ENCODE data around the gene CHCHD1.
"Not testable (repeated sequence)": the region's sequence is repeated elsewhere in the genome, so short reads cannot be mapped to it uniquely, and the experiment has no call there.

The CHCHD1 gene

GRCh38 chr10:73771722-73772280 lies 10.0 kb upstream of the CHCHD1 start:
- DNase-seq, result no peak

DNA sequence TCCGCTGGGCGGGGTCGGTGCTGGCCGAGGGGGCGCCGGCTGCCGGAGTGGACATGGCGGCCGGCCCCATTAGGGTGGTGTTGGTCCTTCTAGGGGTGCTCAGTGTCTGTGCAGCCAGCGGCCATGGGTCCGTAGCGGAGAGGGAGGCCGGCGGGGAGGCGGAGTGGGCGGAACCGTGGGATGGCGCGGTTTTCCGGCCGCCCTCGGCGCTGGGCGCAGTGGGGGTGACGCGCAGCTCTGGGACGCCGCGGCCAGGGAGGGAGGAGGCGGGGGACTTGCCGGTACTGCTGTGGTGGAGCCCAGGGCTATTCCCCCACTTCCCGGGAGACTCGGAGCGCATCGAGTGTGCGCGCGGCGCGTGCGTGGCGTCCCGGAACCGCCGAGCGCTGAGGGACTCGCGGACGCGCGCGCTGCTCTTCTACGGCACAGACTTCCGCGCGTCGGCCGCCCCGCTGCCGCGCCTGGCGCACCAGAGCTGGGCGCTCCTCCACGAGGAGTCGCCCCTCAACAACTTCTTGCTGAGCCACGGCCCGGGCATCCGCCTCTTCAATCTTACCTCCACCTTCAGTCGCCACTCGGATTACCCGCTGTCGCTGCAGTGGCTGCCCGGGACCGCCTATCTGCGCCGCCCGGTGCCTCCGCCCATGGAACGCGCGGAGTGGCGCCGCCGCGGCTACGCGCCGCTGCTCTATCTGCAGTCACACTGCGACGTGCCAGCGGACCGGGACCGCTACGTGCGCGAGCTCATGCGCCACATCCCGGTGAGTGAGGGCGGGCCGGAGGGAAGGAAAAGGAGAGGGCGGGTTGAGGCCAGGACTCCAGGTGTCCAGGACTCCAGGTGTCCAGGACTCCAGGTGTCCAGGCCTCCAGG lies 9.3 kb upstream of the CHCHD1 start:
- peak; percentile 80 for DNase-seq

- no peak for DNase-seq
Observed at GRCh38 chr10:73773152-73773879, 8.5 kb upstream of the CHCHD1 start.

DNA sequence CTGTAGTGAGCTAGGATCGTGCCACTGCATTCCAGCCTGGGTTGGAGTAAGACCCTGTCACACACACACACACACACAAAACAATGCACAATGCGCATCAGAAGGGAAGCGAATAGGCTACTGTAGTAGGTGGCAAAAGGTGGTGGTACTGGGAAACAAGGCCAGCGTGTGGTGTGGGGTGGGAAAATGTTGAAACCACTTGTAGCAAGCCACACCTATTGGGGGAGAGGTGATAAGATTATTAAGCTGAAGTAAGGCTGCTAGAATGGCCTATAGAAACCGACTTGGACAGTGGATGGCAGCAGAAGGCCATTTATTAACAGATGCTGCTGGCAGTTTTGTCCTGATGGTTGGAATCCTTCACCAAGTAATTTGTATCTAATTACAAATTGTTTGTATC lies 7.2 kb upstream of the CHCHD1 start:
- DNase-seq, result no peak

DNA sequence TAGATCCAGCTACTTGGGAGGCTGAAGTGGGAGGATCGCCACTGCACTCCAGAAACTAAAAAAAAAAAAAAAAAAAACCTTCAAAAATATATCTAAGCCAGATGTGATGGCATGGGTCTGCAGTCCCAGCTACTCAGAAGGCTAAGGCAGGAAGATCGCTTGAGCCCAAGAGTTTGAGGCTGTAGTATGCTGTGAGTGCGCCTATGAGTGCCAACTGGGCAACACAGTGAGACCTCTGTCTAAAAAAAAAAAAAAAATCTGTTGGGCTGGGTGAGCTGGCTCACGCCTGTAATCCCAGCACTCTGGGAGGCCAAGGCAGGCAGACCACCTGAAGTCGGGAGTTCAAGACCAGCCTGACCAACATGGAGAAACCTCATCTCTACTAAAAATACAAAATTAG lies 2.8 kb upstream of the CHCHD1 start:
- DNase-seq, result no peak

GRCh38 chr10:73779539-73780197 lies 2.2 kb upstream of the CHCHD1 start:
- DNase-seq, result no peak

- no peak for DNase-seq
Observed at GRCh38 chr10:73780301-73780700, 1.5 kb upstream of the CHCHD1 start.

DNA sequence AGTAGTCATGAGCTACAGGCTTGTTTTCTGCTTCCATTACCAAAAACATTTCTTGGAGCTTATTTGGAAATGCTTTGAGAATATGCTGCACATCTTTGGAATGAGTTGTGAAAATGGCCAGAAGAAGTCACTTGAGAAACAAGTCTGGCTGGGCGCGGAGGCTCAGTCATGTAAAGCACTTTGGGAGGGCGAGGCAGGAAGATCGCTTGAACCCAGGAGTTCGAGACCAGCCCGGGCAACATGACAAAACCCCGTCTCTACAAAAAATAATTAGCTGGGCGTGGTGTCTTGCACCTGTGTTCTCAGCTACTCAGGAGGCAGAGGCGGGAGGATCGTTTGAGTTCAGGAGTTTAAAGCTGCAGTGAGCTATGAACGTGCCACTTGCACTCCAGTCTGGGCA lies 882 bp upstream of the CHCHD1 start:
- no peak for DNase-seq

DNA sequence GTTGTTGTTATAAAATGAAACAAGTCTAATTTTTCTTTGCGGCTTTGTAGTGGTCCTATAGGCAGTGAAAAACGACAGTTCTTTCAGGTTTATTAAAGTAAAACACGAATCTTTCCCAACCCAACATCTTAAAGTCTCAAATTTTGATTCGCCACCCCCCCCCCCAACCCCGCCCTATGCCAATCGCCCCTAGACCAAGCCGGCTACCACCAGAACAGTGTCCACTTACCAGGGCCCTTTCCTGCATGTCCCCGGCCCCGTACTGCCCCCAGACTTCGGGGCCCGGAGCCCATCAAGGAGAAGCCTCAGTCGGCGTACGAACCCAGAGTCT lies 335 bp upstream of the CHCHD1 start:
- no peak for DNase-seq

- no peak for DNase-seq
Observed at GRCh38 chr10:73782749-73783085, 869 bp downstream of the CHCHD1 start.

- DNase-seq, result peak; percentile 86
Observed at GRCh38 chr10:73785211-73785720, 3.4 kb downstream of the CHCHD1 start, which contains the start of gene ZSWIM8. ZSWIM8 (plus strand) TSS chr10:73785606; CDS start chr10:73785879, 273 bp downstream.

GRCh38 chr10:73785721-73786511 lies 4.1 kb downstream of the CHCHD1 start:
- DNase-seq, result peak; percentile 46

DNA sequence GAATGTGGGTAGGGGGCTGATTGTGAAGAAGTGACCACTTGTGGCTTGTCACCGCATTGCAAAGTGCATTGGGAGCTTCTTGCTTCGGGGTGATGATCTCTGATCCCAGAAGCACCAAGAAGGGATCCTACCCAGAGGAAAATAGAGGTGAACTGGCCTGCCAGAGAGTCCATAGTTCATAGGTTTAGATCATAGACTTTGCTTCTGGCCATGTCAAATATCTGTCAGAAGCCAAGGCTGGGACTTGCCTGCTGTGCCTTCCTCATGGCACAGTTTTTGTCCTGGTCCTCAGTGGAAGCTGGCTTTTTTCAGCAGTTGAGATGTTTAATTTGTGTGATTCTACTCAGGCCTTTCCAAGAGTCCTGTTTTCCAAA lies 4.7 kb downstream of the CHCHD1 start:
- DNase-seq, result no peak

DNA sequence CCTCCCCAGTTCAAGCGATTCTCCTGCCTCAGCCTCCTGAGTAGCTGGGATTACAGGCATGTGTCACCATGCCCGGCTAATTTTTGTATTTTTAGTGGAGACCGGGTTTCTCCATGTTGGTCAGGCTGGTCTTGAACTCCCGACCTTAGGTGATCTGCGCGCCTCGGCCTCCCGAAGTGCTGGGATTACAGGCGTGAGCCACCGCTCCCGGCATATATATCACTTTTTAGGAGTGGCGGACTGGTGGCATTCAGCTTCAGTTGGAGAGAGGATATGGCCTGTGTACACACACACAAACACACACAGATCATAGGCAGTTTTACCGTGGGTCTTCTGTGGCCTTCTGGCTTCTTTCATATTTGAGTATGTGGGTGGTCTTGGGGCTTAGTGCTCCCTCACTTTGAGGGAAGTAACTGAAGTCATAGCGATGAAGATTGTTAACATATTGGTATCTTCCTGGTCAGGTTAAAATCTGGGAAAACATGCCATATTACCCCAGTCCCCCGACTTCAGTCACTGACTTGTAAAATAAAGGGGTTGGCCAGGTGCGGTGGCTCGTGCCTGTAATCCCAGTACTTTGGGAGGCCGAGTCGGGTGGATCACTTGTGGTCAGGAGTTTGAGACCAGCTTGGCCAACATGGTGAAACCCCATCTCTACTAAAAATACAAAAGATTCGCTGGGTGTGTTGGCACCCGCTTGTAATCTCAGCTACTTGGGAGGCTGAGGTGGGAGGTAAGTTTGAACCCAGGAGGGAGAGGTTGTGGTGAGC lies 5.4 kb downstream of the CHCHD1 start:
- not testable (repeated sequence) for DNase-seq

DNA sequence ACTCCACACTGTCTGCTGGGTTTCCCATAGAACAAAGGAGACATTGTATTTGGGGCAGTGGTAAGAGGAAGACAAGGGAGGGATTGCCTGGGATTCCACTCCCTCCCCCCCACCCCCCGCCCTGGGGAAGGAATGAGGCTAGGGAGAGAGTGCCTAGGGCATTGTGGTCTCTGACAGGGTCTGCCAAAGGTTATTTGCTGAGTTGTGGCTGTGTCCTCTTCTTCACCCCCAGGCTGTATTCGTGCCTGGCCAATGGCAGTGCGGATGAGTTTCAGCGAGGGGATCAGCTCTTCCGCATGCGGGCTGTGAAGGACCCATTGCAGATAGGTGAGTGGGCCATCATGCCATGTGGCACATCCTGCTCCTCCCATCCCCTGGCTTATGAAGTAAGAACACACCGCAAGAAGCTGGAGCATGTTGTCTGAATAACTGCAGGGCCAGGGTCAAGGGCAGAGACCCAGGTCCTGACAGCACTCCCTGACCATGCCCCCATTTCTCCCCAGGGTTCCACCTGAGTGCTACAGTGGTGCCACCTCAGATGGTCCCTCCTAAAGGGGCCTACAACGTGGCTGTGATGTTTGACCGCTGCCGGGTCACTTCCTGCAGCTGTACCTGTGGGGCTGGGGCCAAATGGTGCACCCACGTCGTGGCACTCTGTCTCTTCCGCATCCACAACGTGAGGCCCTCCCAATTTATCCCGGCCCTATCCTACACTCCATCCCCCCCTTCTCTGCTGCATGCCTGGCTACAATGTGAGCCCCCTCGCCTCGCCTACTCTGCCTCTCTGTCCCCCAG lies 7.2 kb downstream of the CHCHD1 start:
- no peak for DNase-seq

DNA sequence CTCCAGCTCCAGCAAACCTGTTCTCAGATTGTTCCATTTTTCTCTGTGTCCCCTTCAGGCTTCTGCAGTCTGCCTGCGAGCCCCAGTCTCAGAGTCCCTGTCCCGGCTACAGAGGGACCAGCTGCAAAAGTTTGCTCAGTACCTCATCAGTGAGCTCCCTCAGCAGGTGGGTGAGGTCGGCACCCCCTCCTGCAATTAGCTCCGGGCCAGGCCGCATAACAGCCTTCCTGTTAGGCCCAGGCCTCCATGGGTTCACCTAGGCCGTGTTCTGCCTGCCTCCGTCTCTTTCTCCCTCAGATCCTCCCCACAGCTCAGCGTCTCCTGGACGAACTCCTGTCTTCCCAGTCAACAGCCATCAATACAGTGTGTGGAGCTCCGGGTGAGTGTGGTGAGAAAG lies 7.8 kb downstream of the CHCHD1 start:
- no peak for DNase-seq

GRCh38 chr10:73790886-73791625 lies 9.2 kb downstream of the CHCHD1 start:
- no peak for DNase-seq

- DNase-seq, result no peak
Observed at GRCh38 chr10:73791871-73792400, 10.1 kb downstream of the CHCHD1 start.

GRCh38 chr10:73793456-73793855 lies 11.6 kb downstream of the CHCHD1 start:
- DNase-seq, result no peak

- not testable (repeated sequence) for DNase-seq
Observed at GRCh38 chr10:73795491-73795890, 13.6 kb downstream of the CHCHD1 start.
